ENCODE measurements around the gene KYAT1.
A peak's percentile ranks its signal among the peaks of the same experiment; 100 is the strongest.

The KYAT1 gene

DNA sequence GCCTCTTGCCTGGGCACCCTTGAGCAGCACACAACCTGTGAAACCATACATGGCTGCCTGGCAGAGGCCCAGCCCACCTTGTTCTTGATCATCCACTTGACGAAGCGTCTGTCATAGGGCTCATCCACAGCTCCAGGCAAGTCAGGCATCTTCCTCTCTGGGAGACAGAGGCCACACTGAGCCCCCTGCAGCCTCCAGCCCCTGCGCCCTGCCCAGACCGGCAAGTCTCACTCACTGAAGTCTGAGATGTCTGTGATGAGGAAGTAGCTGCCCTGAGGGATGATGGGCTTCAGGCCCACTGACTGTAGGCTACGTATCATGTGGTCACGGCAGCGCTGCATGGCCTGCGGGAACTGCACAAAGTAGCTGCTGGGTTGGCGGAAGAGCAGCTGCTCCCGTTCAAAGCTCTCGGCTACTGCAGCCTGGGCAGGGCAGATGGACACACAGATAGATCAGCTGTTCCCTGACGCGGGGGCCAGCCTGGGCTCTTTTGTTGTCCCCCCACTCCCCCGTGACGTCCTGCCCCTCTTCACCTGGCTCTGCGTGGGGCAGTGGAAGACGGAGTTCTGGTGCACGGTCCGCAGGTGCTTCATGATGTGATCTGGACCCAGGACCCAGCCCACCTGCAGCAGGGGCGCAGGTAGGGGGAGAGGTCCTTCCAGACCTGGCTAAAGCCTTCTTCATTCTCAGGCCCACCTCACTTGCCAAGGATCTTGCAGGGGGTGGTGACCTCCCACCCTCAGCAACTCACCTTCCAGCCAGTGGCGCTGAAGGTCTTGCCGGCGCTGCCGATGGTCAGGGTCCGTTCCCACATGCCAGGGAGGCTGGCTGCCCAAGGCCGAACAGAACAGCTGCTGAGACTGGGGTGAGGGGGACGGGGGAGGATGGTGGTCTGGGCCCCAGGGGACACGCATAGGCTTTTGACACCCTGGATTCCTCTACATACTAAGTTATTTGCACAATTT lies 46.2 kb downstream of the KYAT1 start:
- no peaks in the 10 kb centered on the region for H3K4me1 ChIP-seq
- in situ Hi-C loops (cut with MboI; ENCODE audit: low sequenced_read_pairs): no loop called here

DNA sequence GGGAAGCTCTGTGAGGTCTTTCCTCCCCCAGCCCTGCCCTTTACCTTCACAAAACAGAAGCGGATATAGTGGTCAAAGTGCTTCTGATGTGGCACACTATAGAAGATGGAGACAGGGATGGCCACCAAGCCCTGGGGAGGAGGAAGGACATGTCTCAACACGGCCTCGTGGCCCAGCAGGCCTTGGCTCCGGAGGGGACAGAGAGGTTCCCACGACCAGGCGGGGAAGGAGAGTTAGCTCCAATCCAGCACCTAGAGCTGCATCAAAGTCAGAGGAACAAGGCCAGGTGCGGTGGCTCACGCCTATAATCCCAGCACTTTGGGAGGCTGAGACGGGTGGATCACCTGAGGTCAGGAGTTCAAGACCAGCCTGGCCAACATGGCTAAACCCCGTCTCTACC lies 48.1 kb downstream of the KYAT1 start:
- no peak overlapping the region for H3K4me3 ChIP-seq
- no peak for DNase-seq (ENCODE audit: low spot score in 2 of 2)
- H3K36me3 ChIP-seq (replicated peaks): no peaks in the 10 kb centered on the region; the same call in none of the 2 replicates
- no peaks in the 10 kb centered on the region for H3K27me3 ChIP-seq (ENCODE audit: low read depth)
- H3K9me3 ChIP-seq: no peaks in the 10 kb centered on the region
- in situ Hi-C loops (cut with MboI; ENCODE audit: low sequenced_read_pairs): no loop called here
- peaks cover 4% of the 10 kb centered on the region; the same call in 1 of the 2 replicates for H3K4me1 ChIP-seq

More for the DNA sequence above, 46.2 kb downstream of the KYAT1 start:
- no peaks in the 10 kb centered on the region for H3K27me3 ChIP-seq (ENCODE audit: low read depth)
- no peak for DNase-seq (ENCODE audit: low spot score in 2 of 2)
- no peaks in the 10 kb centered on the region; the same call in none of the 2 replicates for H3K36me3 ChIP-seq (replicated peaks)
- no peaks in the 10 kb centered on the region for H3K9me3 ChIP-seq
- H3K4me3 ChIP-seq: no peak overlapping the region

DNA sequence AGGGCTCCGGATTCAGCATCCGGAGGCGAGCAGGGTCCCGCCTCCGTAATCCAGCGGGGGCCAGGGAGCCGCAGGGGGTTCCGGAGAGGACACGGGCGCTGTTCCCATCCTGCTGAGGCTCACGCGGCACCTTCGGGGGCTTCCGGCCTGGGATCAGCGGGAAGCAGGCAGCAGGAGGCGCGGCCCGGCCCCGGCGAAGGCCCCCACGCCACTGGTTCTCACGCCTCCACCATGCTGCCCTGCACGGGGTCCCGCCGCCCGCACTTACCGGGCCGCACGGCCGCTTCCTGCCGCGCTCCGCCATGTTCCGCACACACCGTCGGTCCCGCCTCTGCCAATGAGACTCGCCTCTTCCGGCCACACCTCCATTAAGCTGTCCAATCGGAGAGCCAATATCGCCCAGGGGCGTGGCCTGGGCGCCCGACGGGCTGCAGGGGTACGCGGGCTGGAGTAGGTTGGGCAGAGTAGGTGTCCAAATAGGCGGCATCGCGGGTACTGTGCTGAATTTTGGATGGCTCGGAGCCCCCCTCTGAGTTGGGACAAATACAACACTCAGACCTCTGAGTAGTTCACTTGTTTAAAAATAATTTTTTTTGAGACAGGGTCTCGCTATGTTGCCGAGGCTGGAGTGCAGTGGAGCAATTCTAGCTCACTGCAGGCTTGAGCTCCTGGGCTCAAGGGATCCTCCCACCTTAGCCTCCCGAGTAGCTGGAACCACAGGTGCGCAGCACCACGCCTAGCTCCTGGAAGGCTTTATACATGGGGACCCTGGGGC lies 52.1 kb downstream of the KYAT1 start, which contains the start of gene SPOUT1:
Gene SPOUT1, minus strand, starts transcription at position 318 of the 775 bp plus-strand sequence. Its CDS starts 14 bp downstream, at position 304.
- H3K27me3 ChIP-seq (ENCODE audit: low read depth): no peaks in the 10 kb centered on the region
- H3K4me3 ChIP-seq: peak within 1 kb of the TSS; percentile 95
- in situ Hi-C loops (cut with MboI; ENCODE audit: low sequenced_read_pairs): no loop called here
- peaks cover 4% of the 10 kb centered on the region; the same call in 1 of the 2 replicates for H3K4me1 ChIP-seq
- H3K36me3 ChIP-seq (replicated peaks): peaks cover 34% of the 10 kb centered on the region
- no peaks in the 10 kb centered on the region for H3K9me3 ChIP-seq
- DNase-seq (ENCODE audit: low spot score in 2 of 2): peak; percentile 91 to 97

DNA sequence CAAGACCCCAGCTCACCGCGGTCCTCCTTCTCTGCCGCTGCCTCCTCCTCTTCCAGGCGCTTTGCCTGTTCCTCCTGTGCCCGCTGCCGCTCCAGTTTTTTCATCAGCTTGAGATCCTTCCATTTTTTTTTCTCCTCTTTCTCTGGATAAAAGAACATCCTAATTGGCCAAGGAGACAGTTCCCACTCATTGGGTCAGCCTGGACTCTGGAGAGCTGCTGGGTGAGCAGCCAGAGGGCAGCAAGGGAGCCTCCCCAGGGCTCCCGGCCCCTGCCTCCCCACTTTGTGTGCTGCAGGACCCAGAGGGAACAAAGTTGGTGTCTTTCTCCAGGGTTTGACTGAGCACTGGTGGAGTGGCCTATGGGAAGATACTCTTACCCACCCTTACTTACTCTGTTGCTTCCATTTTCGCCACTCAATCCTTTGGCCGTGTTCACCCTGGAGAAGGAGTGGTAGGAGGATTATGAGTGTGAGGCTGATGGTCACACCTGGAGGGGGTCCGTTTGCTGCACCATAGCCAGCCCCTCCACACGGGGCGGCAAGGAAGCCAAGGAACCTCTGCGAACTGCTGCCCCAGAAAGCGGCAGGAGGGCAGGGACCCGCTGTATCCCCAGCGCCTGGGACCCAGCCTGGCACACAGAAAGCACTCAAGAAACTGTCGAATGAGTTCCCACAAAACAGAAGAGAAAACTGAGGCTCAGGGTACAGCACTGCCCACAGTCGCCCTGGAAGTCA lies 52.9 kb downstream of the KYAT1 start:
- peak overlapping the region; percentile 95 for H3K4me3 ChIP-seq
- in situ Hi-C loops (cut with MboI; ENCODE audit: low sequenced_read_pairs): no loop called here
- H3K4me1 ChIP-seq: peaks cover 4% of the 10 kb centered on the region; the same call in 1 of the 2 replicates
- peaks cover 41% of the 10 kb centered on the region for H3K36me3 ChIP-seq (replicated peaks)
- H3K27me3 ChIP-seq (ENCODE audit: low read depth): no peaks in the 10 kb centered on the region
- no peak for DNase-seq (ENCODE audit: low spot score in 2 of 2)
- H3K9me3 ChIP-seq: no peaks in the 10 kb centered on the region

DNA sequence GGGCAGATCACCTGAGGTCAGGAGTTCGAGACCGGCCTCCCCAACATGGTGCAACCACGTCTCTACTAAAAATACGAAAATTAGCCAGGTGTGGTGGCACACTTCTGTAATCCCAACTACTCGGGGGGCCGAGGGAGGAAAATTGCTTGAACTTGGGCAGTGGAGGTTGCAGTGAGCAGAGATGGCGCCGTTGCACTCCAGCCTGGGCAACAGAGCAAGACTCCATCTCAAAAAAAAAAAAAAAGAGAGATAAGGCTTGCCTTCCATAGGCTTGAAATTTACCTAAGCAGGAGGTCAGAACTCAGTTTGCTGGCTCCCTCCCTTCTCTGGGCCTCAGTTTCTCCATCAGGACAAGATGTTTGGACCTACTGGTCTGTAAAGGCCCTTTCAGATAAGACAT lies 53.5 kb downstream of the KYAT1 start:
- Histone ChIP-seq H3K36me3 (replicated peaks) (peaks cover 47% of the 10 kb centered on the region), H3K4me3 (peak overlapping the region; percentile 95), H3K27me3 (ENCODE audit: low read depth) (no peaks in the 10 kb centered on the region), H3K9me3 (no peaks in the 10 kb centered on the region), H3K4me1 (peaks cover 4% of the 10 kb centered on the region; the same call in 1 of the 2 replicates)
- in situ Hi-C loops (cut with MboI; ENCODE audit: low sequenced_read_pairs): no loop called here
- DNase-seq (ENCODE audit: low spot score in 2 of 2): no peak

DNA sequence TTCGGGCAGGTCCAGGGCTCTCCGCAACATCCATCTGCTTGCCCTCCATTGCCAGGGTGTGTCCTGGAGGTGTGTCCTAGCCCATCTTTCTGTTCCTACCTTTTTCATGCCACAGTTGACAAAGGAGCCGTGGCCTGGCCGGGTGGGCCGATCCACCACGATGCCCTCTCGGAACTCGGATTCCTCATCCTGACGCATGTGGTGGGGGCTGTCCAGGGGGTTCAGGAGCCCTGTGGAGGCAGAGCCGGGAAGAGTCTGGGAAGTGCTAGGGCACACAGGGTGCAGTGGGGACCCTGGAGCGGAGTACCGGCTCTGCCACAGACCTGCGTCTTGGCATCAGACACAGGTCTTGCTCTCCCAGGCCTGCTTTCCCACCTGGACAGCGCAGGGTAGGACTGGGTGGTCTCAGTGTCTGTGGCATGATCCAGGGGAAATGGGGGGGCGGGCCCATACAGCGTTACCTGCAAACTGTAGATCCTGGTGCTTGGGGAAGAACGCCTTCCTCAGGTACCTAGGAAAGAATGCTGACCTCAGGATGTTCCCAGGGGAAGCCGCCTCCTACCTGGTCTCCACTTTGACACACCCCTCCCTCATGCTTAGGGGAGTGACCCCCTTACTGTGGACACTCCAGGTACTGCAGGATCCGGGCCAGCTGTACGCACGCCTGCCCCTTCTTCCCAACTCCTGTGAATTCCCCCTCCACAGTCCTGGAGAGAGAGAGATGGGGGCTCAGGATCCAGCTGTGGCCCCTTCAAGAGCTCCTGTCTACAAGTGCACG lies 55.6 kb downstream of the KYAT1 start:
- Histone ChIP-seq H3K27me3 (ENCODE audit: low read depth) (no peaks in the 10 kb centered on the region), H3K9me3 (no peaks in the 10 kb centered on the region), H3K4me1 (peaks cover 4% of the 10 kb centered on the region; the same call in 1 of the 2 replicates), H3K4me3 (no peak overlapping the region), H3K36me3 (replicated peaks) (peaks cover 66% of the 10 kb centered on the region)
- in situ Hi-C loops (cut with MboI; ENCODE audit: low sequenced_read_pairs): no loop called here
- no peak for DNase-seq (ENCODE audit: low spot score in 2 of 2)

DNA sequence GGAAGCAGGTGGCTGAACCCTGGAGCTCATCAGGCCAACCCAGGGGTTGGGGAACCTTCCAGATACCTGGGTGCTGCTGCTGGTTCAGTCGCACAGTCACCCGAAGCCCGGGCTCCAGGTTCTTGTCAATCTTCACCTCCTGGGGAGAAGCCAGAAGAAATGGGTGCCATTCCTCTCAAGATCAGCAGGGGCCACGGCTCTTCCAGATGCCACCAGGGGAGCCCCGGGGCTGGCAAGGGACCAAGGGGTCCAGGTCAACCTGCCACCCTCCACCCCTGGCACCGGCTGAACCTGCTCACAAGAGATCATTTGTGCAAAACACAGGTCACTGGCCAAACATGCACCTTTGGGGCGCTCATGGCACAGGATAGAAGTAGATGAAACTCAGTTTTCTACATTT lies 56.8 kb downstream of the KYAT1 start:
- Histone ChIP-seq H3K36me3 (replicated peaks) (peaks cover 66% of the 10 kb centered on the region), H3K9me3 (no peaks in the 10 kb centered on the region), H3K27me3 (ENCODE audit: low read depth) (no peaks in the 10 kb centered on the region), H3K4me1 (peaks cover 1% of the 10 kb centered on the region), H3K4me3 (no peak overlapping the region)
- DNase-seq (ENCODE audit: low spot score in 2 of 2): no peak
- in situ Hi-C loops (cut with MboI; ENCODE audit: low sequenced_read_pairs): no loop called here

DNA sequence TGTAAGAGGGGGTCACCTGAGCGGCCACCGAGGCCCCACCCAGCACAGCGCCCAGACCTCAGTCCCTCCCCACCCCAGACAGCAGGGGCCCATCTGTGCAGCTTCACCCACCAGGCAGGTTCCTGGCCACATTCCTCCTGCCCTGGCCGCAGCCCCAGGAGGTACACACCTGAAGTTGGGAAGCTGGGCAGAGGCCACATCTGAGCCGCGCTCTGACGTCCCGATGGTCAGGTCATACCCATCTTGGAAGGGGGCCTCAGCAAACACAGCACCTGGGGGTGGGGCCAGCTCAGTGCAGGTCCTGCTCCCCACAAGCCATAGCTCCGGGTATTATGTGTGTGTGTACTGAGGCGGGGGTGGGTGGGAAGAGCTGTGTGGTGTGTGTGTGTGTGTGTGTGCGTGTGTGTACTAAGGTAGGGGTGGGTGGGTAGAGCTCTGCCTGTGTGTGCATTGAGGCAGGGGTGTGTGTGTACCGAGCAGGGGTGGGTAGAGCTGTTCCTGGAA lies 57.8 kb downstream of the KYAT1 start:
- peaks cover 66% of the 10 kb centered on the region for H3K36me3 ChIP-seq (replicated peaks)
- no peak overlapping the region for H3K4me3 ChIP-seq
- DNase-seq (ENCODE audit: low spot score in 2 of 2): no peak
- H3K4me1 ChIP-seq: peaks cover 5% of the 10 kb centered on the region
- H3K9me3 ChIP-seq: no peaks in the 10 kb centered on the region
- H3K27me3 ChIP-seq (ENCODE audit: low read depth): no peaks in the 10 kb centered on the region
- in situ Hi-C loops (cut with MboI; ENCODE audit: low sequenced_read_pairs): no loop called here

DNA sequence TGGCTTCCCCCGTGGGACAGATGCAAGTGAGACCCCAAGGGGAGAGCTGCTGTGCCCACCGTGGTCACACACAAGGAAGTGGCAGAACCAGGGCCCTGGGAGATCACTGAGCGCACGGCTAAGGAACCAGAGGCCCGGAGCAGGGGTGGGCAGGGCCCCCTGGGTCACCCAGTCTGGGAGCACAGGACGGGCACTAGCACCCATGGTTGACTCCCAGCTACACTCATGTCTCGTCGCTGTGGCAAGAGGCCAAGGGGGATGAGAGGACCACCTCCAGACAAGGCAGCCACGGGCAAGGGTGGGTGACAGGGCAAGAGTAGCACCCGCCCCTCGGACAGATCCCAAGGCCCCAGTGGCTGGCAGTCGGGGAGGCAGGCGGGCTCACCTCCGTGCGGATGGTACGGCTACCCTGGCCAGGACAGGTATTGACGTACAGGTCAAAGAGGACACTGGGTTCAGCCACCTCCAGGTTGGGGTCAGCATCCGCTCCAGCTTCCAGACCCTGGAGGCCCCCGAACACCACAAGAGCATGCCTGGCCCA lies 58.3 kb downstream of the KYAT1 start:
- H3K4me3 ChIP-seq: no peak overlapping the region
- in situ Hi-C loops (cut with MboI; ENCODE audit: low sequenced_read_pairs): no loop called here
- H3K4me1 ChIP-seq: peaks cover 5% of the 10 kb centered on the region
- H3K9me3 ChIP-seq: no peaks in the 10 kb centered on the region
- no peaks in the 10 kb centered on the region for H3K27me3 ChIP-seq (ENCODE audit: low read depth)
- DNase-seq (ENCODE audit: low spot score in 2 of 2): no peak
- peaks cover 66% of the 10 kb centered on the region for H3K36me3 ChIP-seq (replicated peaks)

DNA sequence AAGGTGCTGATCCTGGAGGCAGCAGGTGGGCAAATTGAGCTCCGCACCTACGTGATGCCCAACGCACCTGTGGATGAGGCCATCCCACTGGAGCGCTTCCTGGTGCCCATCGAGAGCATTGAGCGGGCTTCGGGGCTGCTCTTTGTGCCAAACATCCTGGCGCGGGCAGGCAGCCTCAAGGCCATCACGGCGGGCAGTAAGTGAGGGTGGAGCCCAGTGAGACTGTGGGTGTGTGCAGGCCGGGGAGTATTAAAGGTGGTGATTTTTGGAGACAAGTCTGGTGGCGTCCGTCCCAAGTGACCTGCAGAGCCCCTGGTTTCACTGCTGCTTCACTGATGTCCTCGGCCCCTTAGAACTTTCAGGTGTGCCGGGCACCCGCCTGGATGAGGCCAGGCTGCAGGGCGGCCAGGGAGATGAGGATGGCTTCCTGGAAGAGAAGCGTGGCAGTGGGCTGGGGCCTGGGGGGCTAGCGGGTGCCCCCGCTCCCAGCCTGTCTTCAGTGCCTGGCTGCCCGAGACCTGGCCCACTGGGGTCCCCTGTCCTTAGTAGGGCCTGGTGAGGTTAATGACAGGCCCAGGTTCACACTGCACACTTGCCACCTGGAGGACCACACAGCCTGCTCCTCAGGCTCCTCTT lies 59.2 kb downstream of the KYAT1 start:
- in situ Hi-C loops (cut with MboI; ENCODE audit: low sequenced_read_pairs): no loop called here
- no peak overlapping the region for H3K4me3 ChIP-seq
- H3K4me1 ChIP-seq: peaks cover 10% of the 10 kb centered on the region
- peaks cover 60% of the 10 kb centered on the region for H3K36me3 ChIP-seq (replicated peaks)
- DNase-seq (ENCODE audit: low spot score in 2 of 2): no peak
- no peaks in the 10 kb centered on the region for H3K27me3 ChIP-seq (ENCODE audit: low read depth)
- no peaks in the 10 kb centered on the region for H3K9me3 ChIP-seq

DNA sequence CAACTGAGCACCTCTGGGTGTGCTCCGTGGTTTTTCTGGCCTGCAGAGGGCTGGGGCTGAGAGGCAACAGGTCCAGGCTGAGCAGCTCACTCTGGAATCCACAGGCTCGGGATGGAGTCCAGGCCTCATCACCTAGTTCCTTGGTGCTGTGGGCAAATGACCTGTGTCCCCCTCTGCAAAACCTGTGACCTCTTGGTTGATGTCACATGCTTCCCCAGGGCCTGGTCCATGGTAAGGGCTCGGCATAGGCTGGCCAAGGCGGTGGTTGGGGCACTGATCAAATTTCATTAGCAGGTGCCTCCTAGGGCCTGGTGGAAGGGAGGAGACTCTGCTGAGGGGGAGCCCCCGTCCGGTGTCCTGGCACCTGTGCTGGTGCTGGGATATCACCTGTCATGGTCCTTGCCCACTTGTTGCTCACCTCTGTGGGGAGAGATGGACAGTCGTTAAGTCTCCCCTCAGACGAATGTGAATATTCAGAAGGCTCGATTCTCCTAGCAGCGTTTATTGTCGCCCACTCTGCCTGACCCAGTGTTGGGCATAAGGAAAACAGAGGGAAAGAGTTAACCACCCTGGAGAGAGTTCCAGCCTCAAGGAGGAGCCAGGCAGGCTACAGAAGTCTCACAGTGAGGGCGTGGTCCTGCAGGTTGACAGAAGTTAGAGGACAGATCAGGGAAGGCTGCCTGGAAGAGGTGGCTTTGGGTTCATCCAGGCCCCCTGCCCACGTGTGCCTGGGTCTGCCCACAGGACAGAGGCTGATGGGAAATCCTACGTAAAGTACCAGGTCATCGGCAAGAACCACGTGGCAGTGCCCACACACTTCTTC lies 60.0 kb downstream of the KYAT1 start:
- Histone ChIP-seq H3K9me3 (no peaks in the 10 kb centered on the region), H3K27me3 (ENCODE audit: low read depth) (no peaks in the 10 kb centered on the region), H3K4me3 (no peak overlapping the region), H3K36me3 (replicated peaks) (peaks cover 53% of the 10 kb centered on the region), H3K4me1 (peaks cover 10% of the 10 kb centered on the region)
- in situ Hi-C loops (cut with MboI; ENCODE audit: low sequenced_read_pairs): no loop called here
- no peak for DNase-seq (ENCODE audit: low spot score in 2 of 2)

Measured in HAP-1 (cell line).